GM19328 (cell line): ENCODE data around the gene ZNF593.

ENCODE experiments used
- ATAC-seq: cut with Tn5 transposase; IDR thresholded peaks from one replicate; pipeline ENCODE4 v1.9.1; 2021; ENCODE audit warnings: mild to moderate bottlenecking, moderate library complexity; ENCODE audit not compliant: unreplicated experiment

Gene ZNF593

GRCh38 chr1:26145960-26146294, 23.8 kb upstream of the ZNF593 start:
- no peak for ATAC-seq

GRCh38 chr1:26148887-26149286, 20.8 kb upstream of the ZNF593 start:
- no peak for ATAC-seq

- ATAC-seq: no peak
Observed at GRCh38 chr1:26153966-26154532, 15.7 kb upstream of the ZNF593 start.

DNA sequence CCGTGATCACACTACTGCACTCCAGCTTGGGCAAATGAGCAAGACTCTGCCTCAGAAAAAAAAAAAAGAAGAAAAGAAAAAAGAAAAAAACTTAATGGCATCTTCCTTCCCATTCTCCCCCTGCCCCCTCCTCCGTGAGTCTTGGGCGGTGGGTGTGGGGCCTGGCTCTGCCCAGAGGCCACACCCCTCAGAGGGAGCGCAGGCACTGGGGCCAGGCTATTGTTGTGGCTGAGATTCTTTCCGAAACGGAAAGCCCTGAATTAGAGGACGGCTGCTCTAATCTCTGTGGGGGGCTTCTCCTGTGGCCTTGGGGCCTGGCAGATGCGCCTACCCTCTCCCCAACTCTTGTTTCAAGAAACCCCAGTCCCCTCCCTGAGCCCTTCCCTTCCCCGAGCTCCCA, 15.0 kb upstream of the ZNF593 start:
- no peak for ATAC-seq

DNA sequence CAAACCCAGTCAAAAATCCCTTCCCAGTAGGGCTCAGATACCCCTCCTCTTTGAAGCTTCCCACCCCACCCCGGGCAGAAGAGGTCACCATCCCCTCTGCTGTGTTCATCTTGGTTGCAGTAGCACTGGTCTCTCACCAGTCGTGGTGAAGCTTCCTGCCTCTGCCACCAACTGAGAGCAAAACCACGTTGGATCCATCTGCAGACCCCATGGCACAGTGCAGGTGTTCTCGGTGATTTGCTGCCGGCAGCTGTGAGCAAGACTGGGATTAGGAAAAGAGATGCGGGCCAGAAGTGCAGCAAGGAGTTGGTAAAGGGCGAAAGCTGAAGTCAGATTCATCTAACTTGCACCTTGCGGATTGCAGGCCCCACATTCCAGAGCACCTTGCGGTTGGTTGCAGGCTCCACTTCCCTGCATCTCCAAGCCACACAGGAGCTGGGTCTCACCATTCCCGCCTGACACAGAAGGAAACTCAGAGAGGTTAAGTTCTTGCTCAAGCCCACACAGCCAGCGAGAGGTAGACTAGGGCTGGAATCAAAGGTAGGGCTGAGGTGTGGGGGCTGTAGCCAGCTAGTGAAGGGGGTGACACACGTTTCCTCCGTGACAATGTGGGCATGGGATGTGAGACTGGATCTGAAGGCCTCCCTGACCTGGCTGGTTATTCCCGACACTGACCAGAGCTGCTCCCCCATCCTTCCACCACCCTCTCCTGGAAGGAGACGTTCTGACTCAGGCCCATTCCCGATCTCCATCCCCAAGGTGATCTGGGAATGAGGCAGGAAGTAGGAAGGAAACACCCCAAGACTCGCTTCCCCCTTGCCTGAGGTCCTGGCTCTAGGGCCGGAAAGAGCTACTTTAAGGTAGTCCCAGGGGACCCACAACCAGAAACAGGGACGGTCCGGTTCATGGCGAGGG, 14.1 kb upstream of the ZNF593 start:
- ATAC-seq: no peak

DNA sequence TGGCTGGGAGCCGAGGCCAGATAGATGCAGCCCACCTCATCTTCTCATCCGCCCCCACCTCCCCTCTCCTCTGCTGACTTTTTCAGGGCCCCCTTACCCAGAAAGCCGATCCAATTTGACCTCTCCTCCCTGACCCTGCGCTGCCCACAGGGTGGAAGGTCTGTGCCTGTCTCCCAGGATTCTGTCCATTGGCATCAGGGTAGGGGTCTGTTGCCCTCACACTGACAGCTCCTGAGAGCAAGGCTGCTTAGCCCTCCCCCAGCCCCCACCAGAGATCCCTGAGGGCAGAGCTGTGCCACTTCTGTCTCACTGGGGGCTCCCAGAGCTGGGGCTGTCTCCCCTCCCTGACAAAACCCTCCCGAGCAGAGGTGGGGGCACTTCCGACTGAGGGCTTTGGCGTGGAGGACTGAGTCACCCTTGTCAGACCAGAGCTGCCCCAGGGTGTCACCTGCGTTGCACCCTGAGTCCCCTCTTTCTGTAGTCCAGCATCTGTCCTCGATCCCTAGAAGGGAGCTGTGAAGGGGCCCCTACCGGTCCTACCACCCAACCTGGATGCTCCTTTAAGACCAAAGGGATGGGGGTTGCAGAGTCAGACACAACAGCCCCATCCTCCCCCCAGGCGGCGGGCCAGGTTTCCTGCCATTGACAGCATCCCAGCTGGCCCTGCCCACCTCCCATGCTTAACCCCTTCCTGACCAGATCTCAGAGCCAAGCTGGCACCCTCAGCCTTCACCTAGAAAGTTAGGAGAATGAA, 13.2 kb upstream of the ZNF593 start:
- no peak for ATAC-seq

- no peak for ATAC-seq
Observed at GRCh38 chr1:26158271-26158907, 11.3 kb upstream of the ZNF593 start.

GRCh38 chr1:26158908-26159742, 10.6 kb upstream of the ZNF593 start, which contains the start of gene FAM110D:
FAM110D (plus strand) TSS chr1:26159079; CDS start chr1:26161292, 2,213 bp downstream.
- no peak for ATAC-seq

GRCh38 chr1:26159743-26160039, 10.0 kb upstream of the ZNF593 start:
- no peak for ATAC-seq

DNA sequence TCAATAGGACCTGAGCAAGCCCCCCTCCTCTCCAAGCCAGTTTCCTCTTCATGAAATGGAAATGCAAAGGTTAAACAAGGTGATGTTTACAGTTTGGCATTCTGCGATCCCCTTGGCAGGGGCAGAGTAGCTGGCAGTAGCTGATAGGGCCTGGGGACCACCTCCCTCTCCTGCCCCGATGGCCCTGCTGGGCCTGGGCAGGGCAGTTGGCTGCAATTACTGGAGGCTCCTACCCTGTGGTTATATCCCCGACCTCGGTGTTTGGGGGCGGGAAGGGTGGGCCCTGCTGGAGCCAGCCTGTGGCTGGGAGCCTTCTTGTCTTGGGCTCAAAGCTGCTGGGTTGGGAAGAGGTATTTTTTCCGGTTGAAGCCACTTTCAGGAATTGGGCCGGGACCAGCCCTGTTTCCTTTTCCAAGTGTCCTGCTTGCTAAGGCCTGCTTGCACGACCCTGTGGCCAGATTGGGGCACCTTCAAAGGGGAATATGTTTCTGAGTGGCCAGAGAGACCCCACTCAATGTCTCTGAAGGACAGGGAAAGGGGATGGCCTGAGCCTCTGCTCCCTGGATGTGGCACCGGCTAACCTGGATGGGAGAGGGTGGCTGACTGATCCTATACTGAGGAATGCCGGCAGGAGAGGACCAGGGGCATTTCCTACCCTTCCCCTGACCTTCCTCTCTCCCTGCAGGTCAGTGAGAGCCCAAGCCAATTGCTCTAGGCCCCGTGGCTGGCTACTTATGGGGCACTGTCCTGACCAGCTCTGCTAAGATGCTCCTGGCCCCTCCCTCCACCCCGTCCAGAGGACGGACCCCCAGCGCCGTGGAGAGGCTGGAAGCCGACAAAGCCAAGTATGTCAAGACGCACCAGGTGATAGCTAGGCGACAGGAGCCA, 8.9 kb upstream of the ZNF593 start:
- ATAC-seq: no peak

GRCh38 chr1:26161415-26162219, 8.1 kb upstream of the ZNF593 start:
- no peak for ATAC-seq

- no peak for ATAC-seq
Observed at GRCh38 chr1:26162220-26162709, 7.4 kb upstream of the ZNF593 start.

DNA sequence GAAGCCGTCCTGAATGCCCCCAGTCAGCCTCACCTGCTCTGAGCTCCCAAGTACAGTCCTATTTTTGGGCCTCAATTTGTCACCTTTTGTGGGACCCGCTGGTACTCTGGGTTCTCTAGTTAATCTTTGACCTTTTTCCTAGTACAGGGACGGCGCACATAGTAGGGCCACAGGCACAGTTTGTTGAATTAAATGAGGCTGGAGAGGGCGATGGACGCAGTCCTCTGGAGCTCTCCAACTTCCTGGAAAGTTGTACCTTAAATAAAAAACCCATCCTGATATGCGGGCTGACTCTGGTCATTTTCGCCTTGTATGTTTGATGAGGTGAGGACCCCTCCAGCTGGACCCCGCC, 6.0 kb upstream of the ZNF593 start:
- no peak for ATAC-seq

- no peak for ATAC-seq
Observed at GRCh38 chr1:26164036-26164860, 5.5 kb upstream of the ZNF593 start.

DNA sequence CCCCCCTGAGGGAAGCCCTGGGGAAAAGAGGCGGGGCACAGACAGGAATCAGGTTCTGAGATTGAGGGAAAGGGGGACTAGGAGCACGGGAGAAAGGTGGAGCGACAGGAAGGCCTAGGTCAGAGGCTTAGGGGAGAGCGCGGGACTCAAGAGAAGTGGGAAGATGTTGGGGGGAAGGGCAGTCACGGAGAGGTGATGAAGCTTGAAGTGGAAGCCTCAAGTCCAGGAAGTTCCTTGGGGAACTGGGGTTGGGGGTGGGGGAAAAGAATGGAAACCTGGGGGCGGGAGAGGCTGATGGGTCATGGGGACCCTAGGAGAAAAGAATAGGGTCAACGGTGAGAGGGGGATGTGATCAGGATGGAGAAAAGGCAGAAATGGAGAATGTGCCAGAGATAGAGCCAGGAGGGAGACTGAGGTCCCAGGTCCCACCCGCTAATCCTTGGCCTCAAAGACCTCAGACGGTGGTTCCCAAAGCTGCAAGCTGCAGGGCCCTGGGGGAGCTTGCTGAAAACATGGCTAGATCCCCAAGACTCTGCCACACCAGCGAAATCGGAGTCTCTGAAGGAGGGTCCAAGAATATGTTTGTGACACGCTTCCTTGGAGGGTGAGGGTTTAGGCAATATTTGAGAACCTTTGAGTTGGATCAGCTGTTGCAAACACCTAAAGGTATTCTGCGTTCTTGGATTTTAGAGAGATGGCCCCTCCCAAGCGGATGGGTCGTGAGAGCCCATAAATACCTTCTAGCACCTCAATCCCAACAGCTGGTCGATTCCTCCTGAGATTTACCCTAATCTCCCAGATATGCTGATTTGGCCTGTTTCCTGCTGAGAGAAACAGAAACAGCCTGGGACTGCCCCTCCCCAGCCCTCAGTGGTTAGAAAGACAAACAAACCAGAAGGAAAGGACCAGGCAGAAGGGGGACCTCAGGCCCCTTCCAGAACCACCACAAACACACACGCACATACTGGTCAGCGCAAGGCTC, 4.6 kb upstream of the ZNF593 start:
- ATAC-seq: no peak

DNA sequence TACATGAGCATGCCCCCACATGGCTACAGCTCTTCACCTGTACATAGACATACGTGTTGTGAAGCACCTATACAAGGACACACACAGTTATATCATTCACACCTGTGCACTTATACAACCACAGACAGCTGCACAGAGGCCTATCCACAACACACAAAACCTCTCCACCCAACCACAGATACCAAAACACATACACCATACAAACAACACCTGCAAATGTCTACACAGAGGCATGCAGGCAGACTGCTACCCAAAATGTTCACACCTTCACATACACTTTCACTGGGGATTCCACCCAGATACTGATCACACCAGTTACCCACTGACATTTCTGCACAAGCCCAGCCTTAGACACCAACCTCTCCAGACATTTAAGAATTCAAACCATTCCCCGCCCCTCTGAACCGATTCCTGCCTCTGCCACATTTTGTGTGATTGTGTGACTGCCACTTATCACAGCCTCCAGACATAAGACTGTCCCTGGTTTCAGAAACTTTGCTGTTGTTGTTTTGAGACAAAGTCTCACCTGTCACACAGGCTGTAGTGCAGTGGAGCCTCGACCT, 2.9 kb upstream of the ZNF593 start:
- ATAC-seq: no peak
